ENCODE results near the gene TMEM9B.

Gene TMEM9B

GRCh38 chr11:8928981-8929615, 35.1 kb downstream of the TMEM9B start:
- DNase-seq (ENCODE audit: low spot score), result no peak

- DNase-seq (ENCODE audit: low spot score), result no peak
Observed at GRCh38 chr11:8928205-8928604, 36.0 kb downstream of the TMEM9B start.

GRCh38 chr11:8927233-8927632, 37.0 kb downstream of the TMEM9B start:
- DNase-seq (ENCODE audit: low spot score), result no peak

- DNase-seq (ENCODE audit: low spot score), result no peak
Observed at GRCh38 chr11:8926236-8926635, 38.0 kb downstream of the TMEM9B start.

GRCh38 chr11:8925711-8926110, 38.5 kb downstream of the TMEM9B start:
- no peak for DNase-seq (ENCODE audit: low spot score)

- no peak for DNase-seq (ENCODE audit: low spot score)
Observed at GRCh38 chr11:8922691-8923090, 41.6 kb downstream of the TMEM9B start.

- no peak for DNase-seq (ENCODE audit: low spot score)
Observed at GRCh38 chr11:8917157-8917825, 47.0 kb downstream of the TMEM9B start.

GRCh38 chr11:8914661-8915018, 49.6 kb downstream of the TMEM9B start:
- DNase-seq (ENCODE audit: low spot score), result no peak

GRCh38 chr11:8913961-8914660, 50.1 kb downstream of the TMEM9B start:
- peak; percentile 46 for DNase-seq (ENCODE audit: low spot score)

GRCh38 chr11:8911029-8911823, 53.0 kb downstream of the TMEM9B start, which contains the start of gene AKIP1:
Gene AKIP1, plus strand, starts transcription at chr11:8911189. Its CDS starts 261 bp downstream, at chr11:8911450.
- DNase-seq (ENCODE audit: low spot score), result peak; percentile 78

- no peak for DNase-seq (ENCODE audit: low spot score)
Observed at GRCh38 chr11:8910649-8911026, 53.6 kb downstream of the TMEM9B start.

GRCh38 chr11:8908099-8908498, 56.1 kb downstream of the TMEM9B start:
- no peak for DNase-seq (ENCODE audit: low spot score)

GRCh38 chr11:8907116-8907515, 57.1 kb downstream of the TMEM9B start:
- no peak for DNase-seq (ENCODE audit: low spot score)

- no peak for DNase-seq (ENCODE audit: low spot score)
Observed at GRCh38 chr11:8905528-8906165, 58.6 kb downstream of the TMEM9B start.

GRCh38 chr11:8899119-8899753, 65.0 kb downstream of the TMEM9B start:
- DNase-seq (ENCODE audit: low spot score), result no peak
